Measurements from ENCODE around the gene ZNF765.
"Not testable (repeated sequence)": the region's sequence is repeated elsewhere in the genome, so short reads cannot be mapped to it uniquely, and the experiment has no call there.

ZNF765 gene

GRCh38 chr19:53394522-53394973, 401 bp upstream of the ZNF765 start:
- H3K9me3 ChIP-seq (ENCODE audit: insufficient read depth, low read length) = peaks cover 10% of the 10 kb centered on the region; the same call in 1 of the 2 replicates
- no peak overlapping the region for H3K27ac ChIP-seq (ENCODE audit: low read depth, low read length)
- peak overlapping the region; percentile 33 for H3K4me2 ChIP-seq (ENCODE audit: low read depth, low read length, poor library complexity, severe bottlenecking)
- H3K27me3 ChIP-seq (ENCODE audit: low read length) = no peaks in the 10 kb centered on the region
- H3K4me3 ChIP-seq (ENCODE audit: insufficient read depth, low read length, poor library complexity, severe bottlenecking) = no peak overlapping the region
- no peaks in the 10 kb centered on the region for H4K20me1 ChIP-seq (ENCODE audit: low read depth, low read length)
- peaks cover 9% of the 10 kb centered on the region; the same call in 1 of the 2 replicates for H3K36me3 ChIP-seq (ENCODE audit: low read length)
- peak overlapping the region; percentile 22 for H2AFZ ChIP-seq (ENCODE audit: low read depth, low read length, severe bottlenecking)
- TF ChIP-seq, protein P1, sequence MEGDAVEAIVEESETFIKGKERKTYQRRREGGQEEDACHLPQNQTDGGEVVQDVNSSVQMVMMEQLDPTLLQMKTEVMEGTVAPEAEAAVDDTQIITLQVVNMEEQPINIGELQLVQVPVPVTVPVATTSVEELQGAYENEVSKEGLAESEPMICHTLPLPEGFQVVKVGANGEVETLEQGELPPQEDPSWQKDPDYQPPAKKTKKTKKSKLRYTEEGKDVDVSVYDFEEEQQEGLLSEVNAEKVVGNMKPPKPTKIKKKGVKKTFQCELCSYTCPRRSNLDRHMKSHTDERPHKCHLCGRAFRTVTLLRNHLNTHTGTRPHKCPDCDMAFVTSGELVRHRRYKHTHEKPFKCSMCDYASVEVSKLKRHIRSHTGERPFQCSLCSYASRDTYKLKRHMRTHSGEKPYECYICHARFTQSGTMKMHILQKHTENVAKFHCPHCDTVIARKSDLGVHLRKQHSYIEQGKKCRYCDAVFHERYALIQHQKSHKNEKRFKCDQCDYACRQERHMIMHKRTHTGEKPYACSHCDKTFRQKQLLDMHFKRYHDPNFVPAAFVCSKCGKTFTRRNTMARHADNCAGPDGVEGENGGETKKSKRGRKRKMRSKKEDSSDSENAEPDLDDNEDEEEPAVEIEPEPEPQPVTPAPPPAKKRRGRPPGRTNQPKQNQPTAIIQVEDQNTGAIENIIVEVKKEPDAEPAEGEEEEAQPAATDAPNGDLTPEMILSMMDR (IDR thresholded peaks at IDR 0.05; ENCODE audit: insufficient read depth, low read length, poor library complexity, severe bottlenecking) = no peak
- TF ChIP-seq EZH2phosphoT487 (conservative IDR thresholded peaks at IDR 0.05; ENCODE audit: low read length) = no peak
- peaks cover 20% of the 10 kb centered on the region; the same call in 1 of the 2 replicates for H3K79me2 ChIP-seq (ENCODE audit: insufficient read depth, low read length)
- H3F3A ChIP-seq (ENCODE audit: insufficient read depth) = no peaks in the 10 kb centered on the region
- peak overlapping the region; percentile 83; the same call in 1 of the 2 replicates for H3K9ac ChIP-seq (ENCODE audit: low read length)
- no peaks in the 10 kb centered on the region for H3K9me2 ChIP-seq (replicated peaks; ENCODE audit: insufficient read depth, low read length)

DNA sequence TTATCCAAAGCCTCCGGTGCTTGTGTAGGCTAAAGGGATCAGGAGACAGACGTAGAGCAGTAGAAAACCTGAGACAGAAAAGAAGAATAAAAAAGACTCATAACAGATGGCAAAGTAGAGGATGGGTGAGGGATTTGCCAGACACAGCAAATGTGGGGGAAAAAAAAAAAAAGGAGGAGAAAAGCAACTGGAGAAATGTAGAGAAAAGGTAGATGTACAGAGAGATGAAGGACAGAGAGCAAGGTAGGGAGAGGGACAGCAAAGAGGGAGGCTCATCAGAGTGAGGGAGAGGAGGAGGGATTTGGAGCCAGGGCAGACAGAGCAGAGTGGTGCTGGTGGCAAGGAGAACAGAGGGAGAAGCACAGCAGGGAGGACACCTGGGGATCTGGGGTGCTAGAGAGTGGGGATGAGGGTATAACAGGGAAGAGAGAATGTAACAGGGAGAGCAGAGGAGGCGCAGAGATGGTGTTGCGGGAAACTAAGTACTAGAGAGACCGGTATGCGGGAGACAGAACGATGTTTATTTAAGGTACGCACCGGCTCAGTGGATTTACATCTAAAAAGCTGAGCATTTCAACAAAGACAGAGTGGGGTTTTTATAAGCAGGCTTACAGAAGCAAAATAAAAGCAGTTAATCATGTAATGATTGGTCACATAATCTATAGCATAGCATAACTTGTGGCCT, 1.0 kb downstream of the ZNF765 start:
- Histone ChIP-seq H3K36me3 (ENCODE audit: low read length) (peaks cover 20% of the 10 kb centered on the region), H2AFZ (ENCODE audit: low read depth, low read length, severe bottlenecking) (peak overlapping the region; percentile 69), H3K4me2 (ENCODE audit: low read depth, low read length, poor library complexity, severe bottlenecking) (peak overlapping the region; percentile 90), H3K79me2 (ENCODE audit: insufficient read depth, low read length) (peaks cover 20% of the 10 kb centered on the region; the same call in 1 of the 2 replicates), H3K9ac (ENCODE audit: low read length) (peak overlapping the region; percentile 83), H3K4me3 (ENCODE audit: insufficient read depth, low read length, poor library complexity, severe bottlenecking) (peak overlapping the region; percentile 73)
- H3F3A ChIP-seq (ENCODE audit: insufficient read depth); H3K27ac ChIP-seq (ENCODE audit: low read depth, low read length); H3K27me3 ChIP-seq (ENCODE audit: low read length); H3K9me3 ChIP-seq (ENCODE audit: insufficient read depth, low read length); H3K9me2 ChIP-seq (replicated peaks; ENCODE audit: insufficient read depth, low read length); H4K20me1 ChIP-seq (ENCODE audit: low read depth, low read length): not testable (repeated sequence)

GRCh38 chr19:53396525-53396868, 1.5 kb downstream of the ZNF765 start:
- peaks cover 20% of the 10 kb centered on the region; the same call in 1 of the 2 replicates for H3K79me2 ChIP-seq (ENCODE audit: insufficient read depth, low read length)
- H3K9me3 ChIP-seq (ENCODE audit: insufficient read depth, low read length) = no peaks in the 10 kb centered on the region
- no peaks in the 10 kb centered on the region for H3F3A ChIP-seq (ENCODE audit: insufficient read depth)
- H3K4me3 ChIP-seq (ENCODE audit: insufficient read depth, low read length, poor library complexity, severe bottlenecking) = peak overlapping the region; percentile 73
- no peak overlapping the region for H2AFZ ChIP-seq (ENCODE audit: low read depth, low read length, severe bottlenecking)
- H4K20me1 ChIP-seq (ENCODE audit: low read depth, low read length) = no peaks in the 10 kb centered on the region
- no peak overlapping the region for H3K27ac ChIP-seq (ENCODE audit: low read depth, low read length)
- no peak for TF ChIP-seq EZH2phosphoT487 (conservative IDR thresholded peaks at IDR 0.05; ENCODE audit: low read length)
- TF ChIP-seq, protein P1 (IDR thresholded peaks at IDR 0.05; ENCODE audit: insufficient read depth, low read length, poor library complexity, severe bottlenecking) = no peak
- H3K9me2 ChIP-seq (replicated peaks; ENCODE audit: insufficient read depth, low read length) = no peaks in the 10 kb centered on the region
- no peaks in the 10 kb centered on the region for H3K27me3 ChIP-seq (ENCODE audit: low read length)
- H3K36me3 ChIP-seq (ENCODE audit: low read length) = peaks cover 21% of the 10 kb centered on the region
- peak overlapping the region; percentile 90 for H3K4me2 ChIP-seq (ENCODE audit: low read depth, low read length, poor library complexity, severe bottlenecking)
- H3K9ac ChIP-seq (ENCODE audit: low read length) = peak overlapping the region; percentile 83; the same call in 1 of the 2 replicates

DNA sequence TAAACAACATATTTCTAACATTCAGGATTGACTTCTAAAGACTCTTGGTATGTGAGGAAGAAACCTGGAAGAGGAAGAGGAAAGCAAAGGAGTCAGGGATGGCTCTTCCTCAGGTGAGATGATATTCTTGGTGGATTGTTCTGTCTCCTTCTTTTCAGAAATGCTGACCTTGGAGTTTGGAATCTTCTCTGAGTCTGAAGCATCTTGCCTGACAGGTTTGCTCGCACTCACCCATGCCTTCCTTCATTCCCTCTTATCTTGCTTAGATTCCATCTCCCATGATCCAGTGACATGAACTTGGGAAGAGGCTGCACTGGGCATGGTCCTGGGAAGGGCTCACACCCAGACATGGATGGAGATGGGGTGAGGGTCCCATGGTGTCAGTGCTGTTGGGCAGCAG, 3.0 kb downstream of the ZNF765 start:
- not testable (repeated sequence) for H3K27ac ChIP-seq (ENCODE audit: low read depth, low read length); H3K27me3 ChIP-seq (ENCODE audit: low read length); H3K9me3 ChIP-seq (ENCODE audit: insufficient read depth, low read length); H4K20me1 ChIP-seq (ENCODE audit: low read depth, low read length); H3K9me2 ChIP-seq (replicated peaks; ENCODE audit: insufficient read depth, low read length); H3K4me3 ChIP-seq (ENCODE audit: insufficient read depth, low read length, poor library complexity, severe bottlenecking); H3K9ac ChIP-seq (ENCODE audit: low read length); H3F3A ChIP-seq (ENCODE audit: insufficient read depth); H3K4me2 ChIP-seq (ENCODE audit: low read depth, low read length, poor library complexity, severe bottlenecking); H2AFZ ChIP-seq (ENCODE audit: low read depth, low read length, severe bottlenecking)
- Histone ChIP-seq H3K36me3 (ENCODE audit: low read length) (peaks cover 24% of the 10 kb centered on the region), H3K79me2 (ENCODE audit: insufficient read depth, low read length) (peaks cover 20% of the 10 kb centered on the region; the same call in 1 of the 2 replicates)
